Body of pancreas (tissue), 4 donors: ENCODE results near the gene CD4.

ENCODE experiments used
- POLR2A ChIP-seq, 3 donors: fragments of 450-650 bp; IDR thresholded peaks; one replicate each; pipeline ENCODE4 v1.6.1; 2016; ENCODE audit warnings: antibody characterized with exemption in 3 of 3, mild to moderate bottlenecking in 2 of 3
- TF ChIP-seq, protein P1 (sequence below), 7 experiments: fragments of 450-650 bp in 4 of 7; fragments of 200-600 bp in 3 of 7; sonication (generic) in 3 of 7; IDR thresholded peaks; one replicate each; pipeline ENCODE4 v1.5.1; 2016 to 2019; ENCODE audit warnings: antibody characterized with exemption in 7 of 7

DNA sequence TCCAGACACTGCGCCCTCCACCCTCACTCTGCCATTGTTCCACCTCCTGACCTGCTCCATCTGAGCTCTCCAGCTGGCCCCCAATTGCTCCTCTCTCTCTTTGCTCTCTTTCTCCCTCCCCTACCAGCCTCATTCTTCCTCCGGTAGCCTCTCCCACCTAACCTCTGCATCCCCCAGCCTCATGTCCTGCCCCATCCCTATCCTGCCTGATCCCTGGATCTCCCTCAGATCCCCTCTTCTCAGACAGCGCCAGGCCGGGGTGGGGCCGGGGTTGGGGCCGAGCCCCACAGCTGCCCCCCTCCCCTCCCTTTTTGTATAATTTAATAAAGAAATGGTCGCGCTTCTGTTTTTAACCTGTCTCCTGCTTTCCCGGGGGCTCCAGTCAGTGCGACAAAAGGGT is 18.7 kb upstream of the CD4 start:
- TF ChIP-seq, protein P1, sequence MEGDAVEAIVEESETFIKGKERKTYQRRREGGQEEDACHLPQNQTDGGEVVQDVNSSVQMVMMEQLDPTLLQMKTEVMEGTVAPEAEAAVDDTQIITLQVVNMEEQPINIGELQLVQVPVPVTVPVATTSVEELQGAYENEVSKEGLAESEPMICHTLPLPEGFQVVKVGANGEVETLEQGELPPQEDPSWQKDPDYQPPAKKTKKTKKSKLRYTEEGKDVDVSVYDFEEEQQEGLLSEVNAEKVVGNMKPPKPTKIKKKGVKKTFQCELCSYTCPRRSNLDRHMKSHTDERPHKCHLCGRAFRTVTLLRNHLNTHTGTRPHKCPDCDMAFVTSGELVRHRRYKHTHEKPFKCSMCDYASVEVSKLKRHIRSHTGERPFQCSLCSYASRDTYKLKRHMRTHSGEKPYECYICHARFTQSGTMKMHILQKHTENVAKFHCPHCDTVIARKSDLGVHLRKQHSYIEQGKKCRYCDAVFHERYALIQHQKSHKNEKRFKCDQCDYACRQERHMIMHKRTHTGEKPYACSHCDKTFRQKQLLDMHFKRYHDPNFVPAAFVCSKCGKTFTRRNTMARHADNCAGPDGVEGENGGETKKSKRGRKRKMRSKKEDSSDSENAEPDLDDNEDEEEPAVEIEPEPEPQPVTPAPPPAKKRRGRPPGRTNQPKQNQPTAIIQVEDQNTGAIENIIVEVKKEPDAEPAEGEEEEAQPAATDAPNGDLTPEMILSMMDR (IDR thresholded peaks at IDR 0.05), result no peak
- no peak for TF ChIP-seq POLR2A (IDR thresholded peaks at IDR 0.05)
